Measurements from ENCODE around the gene RAET1G. TPM values are rescaled to one million over a fixed set of nuclear protein-coding genes. Genes with fewer than 3 reads are reported as not detected.

RAET1G gene
- polyA plus RNA-seq, 1 of the 3 experiments (the other 2 are of a cell fraction), result 2.5 TPM

GRCh38 chr6:149925974-149926777 lies 3.3 kb upstream of the RAET1G start (continued):
- TF ChIP-seq EP300 (IDR thresholded peaks at IDR 0.05; ENCODE audit: borderline replicate concordance in 1 of 2, low read depth in 1 of 2, low read length in 1 of 2) (no peak), GABPA (IDR thresholded peaks at IDR 0.05; ENCODE audit: low read depth) (no peak), ELF1 (IDR thresholded peaks at IDR 0.05) (no peak), FOXM1 (IDR thresholded peaks at IDR 0.05; ENCODE audit: low read depth) (no peak), RXRA (IDR thresholded peaks at IDR 0.05; ENCODE audit: borderline replicate concordance, low read depth) (no peak), EZH2phosphoT487 (IDR thresholded peaks at IDR 0.05; ENCODE audit: borderline replicate concordance, low read depth) (no peak), SMC3 (IDR thresholded peaks at IDR 0.05; ENCODE audit: low read depth, low read length) (peak; percentile 91)

GRCh38 chr6:149925253-149925973 lies 2.5 kb upstream of the RAET1G start:
- 57% methylated on average over 13 of the region's 34 CpGs for WGBS (ENCODE audit: low lambda C conversion rate)
- DNase-seq, result peak; percentile 44
- Histone ChIP-seq H2AFZ (ENCODE audit: low read depth) (no peak overlapping the region), H3K4me2 (peak overlapping the region; percentile 52), H3K9me2 (no peaks in the 10 kb centered on the region), H3K27me3 (ENCODE audit: insufficient read depth) (no peaks in the 10 kb centered on the region; the same call in 1 of the 2 replicates), H3K9ac (no peak overlapping the region), H3K79me2 (ENCODE audit: insufficient read depth) (no peaks in the 10 kb centered on the region), H3K4me3 (ENCODE audit: low read depth in 2 of 2, low read length in 1 of 2) (peak overlapping the region; percentile 32 to 40; a peak in 3 of 4 replicates), H3K9me3 (no peaks in the 10 kb centered on the region), H3F3A (replicated peaks; ENCODE audit: insufficient read depth) (no peaks in the 10 kb centered on the region), H3K4me1 (ENCODE audit: control insufficient read depth in 1 of 2, insufficient read depth in 2 of 2, low read depth in 1 of 2, low read length in 1 of 2) (peaks cover 0 to 9% of the 10 kb centered on the region in 2 experiments; a peak in 1 of 4 replicates), H3K27ac (ENCODE audit: low read depth in 2 of 2, low read length in 1 of 2) (no peak overlapping the region), H3K36me3 (replicated peaks in 1 of 2; ENCODE audit: control insufficient read depth in 1 of 2, insufficient read depth in 2 of 2, low read length in 1 of 2) (no peaks in the 10 kb centered on the region), H4K20me1 (ENCODE audit: insufficient read depth) (no peaks in the 10 kb centered on the region)
- POLR2A ChIA-PET, result no interaction called here
- no peak for TF ChIP-seq TCF12 (IDR thresholded peaks at IDR 0.05)
- no peak for TF ChIP-seq GATA2 (CRISPR knock-in tag; IDR thresholded peaks at IDR 0.05)
- TF ChIP-seq YY1 (IDR thresholded peaks at IDR 0.05; ENCODE audit: low read depth), result no peak
- TF ChIP-seq MXI1 (IDR thresholded peaks at IDR 0.05; ENCODE audit: low read depth, low read length), result no peak
- TF ChIP-seq FOSL2 (IDR thresholded peaks at IDR 0.05; ENCODE audit: borderline replicate concordance, low read depth), result no peak
- no peak for TF ChIP-seq NRF1 (IDR thresholded peaks at IDR 0.05; ENCODE audit: low read depth, low read length)
- TF ChIP-seq CHD2 (IDR thresholded peaks at IDR 0.05; ENCODE audit: low read length, partially characterized antibody), result no peak
- no peak for TF ChIP-seq REST (IDR thresholded peaks at IDR 0.05; ENCODE audit: low read depth, low read length)
- TF ChIP-seq TAF1 (IDR thresholded peaks at IDR 0.05; ENCODE audit: borderline replicate concordance, low read depth, low read length), result no peak
- CTCF ChIA-PET, result interaction anchor here (0.7 to 2.4 kb wide), 6 partner anchors 9 to 90 kb away, joined by 3 to 23 read pairs (median 6); partner anchors contain the start of gene LRP11

Data from SK-N-SH (cell line).